ENCODE data around the gene NDUFC2. TPM values are rescaled to one million over a fixed set of nuclear protein-coding genes. Genes with fewer than 3 reads are reported as not detected.

Gene NDUFC2
- total and polyA plus RNA-seq, 2 donors (not counting 1 experiment from before 2014, with no cell fraction given) = 93.9 to 101 TPM

DNA sequence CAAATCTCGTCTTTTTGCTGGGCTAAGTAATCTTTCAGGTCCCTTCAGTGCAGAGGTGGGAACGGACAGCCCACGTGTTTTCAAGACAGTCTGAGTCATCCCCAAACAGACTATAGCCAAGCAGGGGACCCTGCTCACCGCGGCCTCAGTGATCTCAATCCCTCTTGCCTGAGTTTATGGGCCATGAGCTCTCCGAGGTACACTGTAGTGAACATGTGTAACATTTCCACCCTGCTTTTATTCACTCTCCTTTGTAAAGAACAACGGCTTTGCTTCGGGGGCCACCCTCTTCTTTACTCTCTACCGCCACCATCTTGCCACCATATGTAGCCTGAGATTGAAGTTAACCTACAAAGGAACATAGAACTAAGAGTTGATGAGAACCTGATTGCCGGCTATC is 45.0 kb downstream of the NDUFC2 start:
- no peak overlapping the region for H3K9ac ChIP-seq (ENCODE audit: insufficient read depth, low read length)
- H3K9me3 ChIP-seq (ENCODE audit: control insufficient read depth, insufficient read depth, low read depth, low read length) = no peaks in the 10 kb centered on the region
- no peak overlapping the region for H2AFZ ChIP-seq (ENCODE audit: low read length)
- no peak overlapping the region for H3K4me3 ChIP-seq (replicated peaks in 1 of 4; ENCODE audit: control extremely low read depth in 1 of 4, insufficient read depth in 1 of 4, low read depth in 3 of 4, low read length in 4 of 4)
- H4K20me1 ChIP-seq (ENCODE audit: control insufficient read depth, extremely low read depth, insufficient read depth, low read length) = no peaks in the 10 kb centered on the region
- H3K36me3 ChIP-seq (ENCODE audit: control insufficient read depth, insufficient read depth, low read length) = no peaks in the 10 kb centered on the region
- H3K27me3 ChIP-seq (ENCODE audit: control insufficient read depth, insufficient read depth, low read length) = no peaks in the 10 kb centered on the region
- no peak overlapping the region for H3K4me2 ChIP-seq (ENCODE audit: extremely low read depth, insufficient read depth, low read length)
- TF ChIP-seq, protein P1, sequence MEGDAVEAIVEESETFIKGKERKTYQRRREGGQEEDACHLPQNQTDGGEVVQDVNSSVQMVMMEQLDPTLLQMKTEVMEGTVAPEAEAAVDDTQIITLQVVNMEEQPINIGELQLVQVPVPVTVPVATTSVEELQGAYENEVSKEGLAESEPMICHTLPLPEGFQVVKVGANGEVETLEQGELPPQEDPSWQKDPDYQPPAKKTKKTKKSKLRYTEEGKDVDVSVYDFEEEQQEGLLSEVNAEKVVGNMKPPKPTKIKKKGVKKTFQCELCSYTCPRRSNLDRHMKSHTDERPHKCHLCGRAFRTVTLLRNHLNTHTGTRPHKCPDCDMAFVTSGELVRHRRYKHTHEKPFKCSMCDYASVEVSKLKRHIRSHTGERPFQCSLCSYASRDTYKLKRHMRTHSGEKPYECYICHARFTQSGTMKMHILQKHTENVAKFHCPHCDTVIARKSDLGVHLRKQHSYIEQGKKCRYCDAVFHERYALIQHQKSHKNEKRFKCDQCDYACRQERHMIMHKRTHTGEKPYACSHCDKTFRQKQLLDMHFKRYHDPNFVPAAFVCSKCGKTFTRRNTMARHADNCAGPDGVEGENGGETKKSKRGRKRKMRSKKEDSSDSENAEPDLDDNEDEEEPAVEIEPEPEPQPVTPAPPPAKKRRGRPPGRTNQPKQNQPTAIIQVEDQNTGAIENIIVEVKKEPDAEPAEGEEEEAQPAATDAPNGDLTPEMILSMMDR (conservative IDR thresholded peaks at IDR 0.05 in 1 of 2, IDR thresholded peaks at IDR 0.05 in 1 of 2; ENCODE audit: low read depth in 1 of 2, low read length in 2 of 2) = no peak
- TF ChIP-seq EZH2 (IDR thresholded peaks at IDR 0.05; ENCODE audit: low read length, missing control alignments) = no peak
- H3K4me1 ChIP-seq (ENCODE audit: control insufficient read depth, extremely low read depth, insufficient read depth, low read length) = peaks cover 3% of the 10 kb centered on the region
- H3K27ac ChIP-seq (ENCODE audit: insufficient read depth, low read length) = no peak overlapping the region
- H3K79me2 ChIP-seq (ENCODE audit: control insufficient read depth, insufficient read depth, low read length) = no peaks in the 10 kb centered on the region
- no peak for DNase-seq (ENCODE audit: low read depth in 2 of 2)

DNA sequence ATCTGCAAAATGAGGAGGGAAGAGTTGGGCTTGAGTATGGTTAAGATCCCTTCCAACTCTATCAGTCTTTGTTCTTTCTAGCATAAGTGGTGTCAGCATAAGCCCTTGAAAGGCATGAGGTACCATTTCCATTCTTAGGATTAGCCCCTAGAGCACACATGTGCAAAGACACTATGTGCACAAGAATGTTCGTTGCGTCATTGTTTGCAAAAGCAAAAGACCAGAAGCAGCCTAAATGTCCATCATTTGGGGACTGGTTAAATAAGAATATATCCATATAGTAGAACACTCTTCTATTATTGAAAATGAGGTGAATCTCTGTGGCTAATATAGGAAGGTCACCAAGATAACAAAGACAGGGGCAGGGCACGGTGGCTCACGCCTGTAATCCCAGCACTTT is 46.6 kb downstream of the NDUFC2 start:
- Histone ChIP-seq H2AFZ (ENCODE audit: low read length) (no peak overlapping the region), H3K4me2 (ENCODE audit: extremely low read depth, insufficient read depth, low read length) (no peak overlapping the region), H3K27ac (ENCODE audit: insufficient read depth, low read length) (no peak overlapping the region), H4K20me1 (ENCODE audit: control insufficient read depth, extremely low read depth, insufficient read depth, low read length) (no peaks in the 10 kb centered on the region), H3K4me1 (ENCODE audit: control insufficient read depth, extremely low read depth, insufficient read depth, low read length) (no peaks in the 10 kb centered on the region), H3K79me2 (ENCODE audit: control insufficient read depth, insufficient read depth, low read length) (no peaks in the 10 kb centered on the region), H3K36me3 (ENCODE audit: control insufficient read depth, insufficient read depth, low read length) (no peaks in the 10 kb centered on the region), H3K4me3 (replicated peaks in 1 of 4; ENCODE audit: control extremely low read depth in 1 of 4, insufficient read depth in 1 of 4, low read depth in 3 of 4, low read length in 4 of 4) (no peak overlapping the region), H3K27me3 (ENCODE audit: control insufficient read depth, insufficient read depth, low read length) (no peaks in the 10 kb centered on the region), H3K9ac (ENCODE audit: insufficient read depth, low read length) (no peak overlapping the region), H3K9me3 (ENCODE audit: control insufficient read depth, insufficient read depth, low read depth, low read length) (no peaks in the 10 kb centered on the region)
- no peak for DNase-seq (ENCODE audit: low read depth in 2 of 2)
- no peak for TF ChIP-seq EZH2 (IDR thresholded peaks at IDR 0.05; ENCODE audit: low read length, missing control alignments)

DNA sequence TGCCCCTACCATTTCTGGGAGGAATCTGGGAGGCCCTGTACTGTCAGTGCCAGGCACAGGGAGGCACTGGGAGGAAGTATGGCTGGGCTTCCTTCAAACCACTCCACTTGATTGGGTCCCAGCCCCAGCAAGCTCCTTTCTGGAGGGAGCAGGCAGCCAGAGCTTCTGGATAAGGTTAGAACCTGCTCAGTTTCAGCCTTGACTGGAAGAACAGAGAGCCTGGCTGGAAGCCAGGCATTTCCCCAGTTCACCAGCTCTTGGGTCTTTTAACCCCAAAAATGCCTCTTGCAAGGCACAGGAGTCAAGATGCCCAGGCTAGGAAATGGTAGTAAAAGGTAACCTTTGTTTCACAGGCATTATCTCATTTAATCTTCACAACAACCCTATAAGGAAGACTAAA is 47.6 kb downstream of the NDUFC2 start:
- Histone ChIP-seq H2AFZ (ENCODE audit: low read length) (no peak overlapping the region), H4K20me1 (ENCODE audit: control insufficient read depth, extremely low read depth, insufficient read depth, low read length) (no peaks in the 10 kb centered on the region), H3K9me3 (ENCODE audit: control insufficient read depth, insufficient read depth, low read depth, low read length) (no peaks in the 10 kb centered on the region), H3K36me3 (ENCODE audit: control insufficient read depth, insufficient read depth, low read length) (no peaks in the 10 kb centered on the region), H3K79me2 (ENCODE audit: control insufficient read depth, insufficient read depth, low read length) (no peaks in the 10 kb centered on the region), H3K4me2 (ENCODE audit: extremely low read depth, insufficient read depth, low read length) (no peak overlapping the region), H3K27me3 (ENCODE audit: control insufficient read depth, insufficient read depth, low read length) (no peaks in the 10 kb centered on the region), H3K27ac (ENCODE audit: insufficient read depth, low read length) (no peak overlapping the region), H3K4me1 (ENCODE audit: control insufficient read depth, extremely low read depth, insufficient read depth, low read length) (no peaks in the 10 kb centered on the region), H3K9ac (ENCODE audit: insufficient read depth, low read length) (no peak overlapping the region), H3K4me3 (replicated peaks in 1 of 4; ENCODE audit: control extremely low read depth in 1 of 4, insufficient read depth in 1 of 4, low read depth in 3 of 4, low read length in 4 of 4) (no peak overlapping the region)
- DNase-seq (ENCODE audit: low read depth in 2 of 2) = no peak
- TF ChIP-seq, protein P1 (conservative IDR thresholded peaks at IDR 0.05 in 1 of 2, IDR thresholded peaks at IDR 0.05 in 1 of 2; ENCODE audit: low read depth in 1 of 2, low read length in 2 of 2) = no peak
- TF ChIP-seq EZH2 (IDR thresholded peaks at IDR 0.05; ENCODE audit: low read length, missing control alignments) = no peak
